Liver (tissue), 9 donors: ENCODE data around the gene CMC1. TPM values are rescaled to one million over a fixed set of nuclear protein-coding genes. Genes with fewer than 3 reads are reported as not detected.

ENCODE experiments used
- DNase-seq: peaks from one replicate; pipeline ENCODE4 v3.0.0-alpha.2; 2017; ENCODE audit warnings: low spot score
- H3K27ac ChIP-seq, 2 donors: one replicate each; pipeline ENCODE4 v1.7.0; 2013; ENCODE audit warnings: inconsistent platforms in 2 of 2, low read length in 2 of 2, control low read depth in 1 of 2, low read depth in 1 of 2, mild to moderate bottlenecking in 1 of 2
- H3K27me3 ChIP-seq, 4 donors: one replicate each; pipeline versions ENCODE4 v1.6.1 to v1.7.0; 2013; ENCODE audit warnings: low read length in 3 of 4, inconsistent platforms in 1 of 4, mild to moderate bottlenecking in 1 of 4, moderate library complexity in 1 of 4; ENCODE audit not compliant: control insufficient read depth in 4 of 4, insufficient read depth in 4 of 4
- H3K36me3 ChIP-seq, 4 donors: one replicate each; pipeline versions ENCODE4 v1.6.1 to v1.7.0; 2013; ENCODE audit warnings: low read length in 3 of 4, mild to moderate bottlenecking in 3 of 4, low read depth in 1 of 4, moderate library complexity in 1 of 4; ENCODE audit not compliant: control insufficient read depth in 4 of 4, insufficient read depth in 3 of 4
- H3K4me1 ChIP-seq, 4 donors: one replicate each; pipeline versions ENCODE4 v1.6.1 to v1.7.0; 2013; ENCODE audit warnings: low read length in 3 of 4, mild to moderate bottlenecking in 3 of 4, moderate library complexity in 1 of 4; ENCODE audit not compliant: control insufficient read depth in 4 of 4, insufficient read depth in 4 of 4
- H3K4me3 ChIP-seq, 3 donors: one replicate each; pipeline versions ENCODE4 v1.6.1 to v1.7.0; 2013; ENCODE audit warnings: low read length in 3 of 3, control low read depth in 1 of 3, low read depth in 1 of 3, mild to moderate bottlenecking in 1 of 3
- H3K9ac ChIP-seq, 2 donors: one replicate each; pipeline ENCODE4 v1.7.0; 2013; ENCODE audit warnings: low read length in 2 of 2, mild to moderate bottlenecking in 2 of 2, moderate library complexity in 2 of 2, control low read depth in 1 of 2, low read depth in 1 of 2
- H3K9me3 ChIP-seq, 4 donors: one replicate each; pipeline versions ENCODE4 v1.6.1 to v1.7.0; 2013; ENCODE audit warnings: low read length in 3 of 4; ENCODE audit not compliant: control insufficient read depth in 4 of 4
- ATF3 ChIP-seq: IDR thresholded peaks from 2 replicates; pipeline ENCODE4 v1.6.1; 2016; ENCODE audit warnings: antibody characterized with exemption
- CTCF ChIP-seq: fragments of 150-350 bp; IDR thresholded peaks from 2 replicates; pipeline ENCODE4 v1.5.1; 2017; ENCODE audit warnings: improper control_type of control experiment, low read depth, low read length; ENCODE audit not compliant: missing input control
- EGR1 ChIP-seq, 2 donors: IDR thresholded peaks; 2 replicates each; pipeline ENCODE4 v1.6.1; 2016 to 2018; ENCODE audit warnings: antibody characterized with exemption in 2 of 2, low read depth in 2 of 2
- FOXA1 ChIP-seq: IDR thresholded peaks from 2 replicates; pipeline ENCODE4 v1.6.1; 2016; ENCODE audit warnings: antibody characterized with exemption
- FOXA2 ChIP-seq: IDR thresholded peaks from 2 replicates; pipeline ENCODE4 v1.6.1; 2016; ENCODE audit warnings: antibody characterized with exemption
- GABPA ChIP-seq, 2 donors: IDR thresholded peaks in 1 of 2; conservative IDR thresholded peaks in 1 of 2; 2 replicates each; pipeline ENCODE4 v1.6.1; 2016; ENCODE audit warnings: antibody characterized with exemption in 2 of 2, mild to moderate bottlenecking in 1 of 2, moderate library complexity in 1 of 2
- HNF4A ChIP-seq, 2 donors: conservative IDR thresholded peaks; 2 replicates each; pipeline ENCODE4 v1.6.1; 2016; ENCODE audit warnings: antibody characterized with exemption in 2 of 2, mild to moderate bottlenecking in 2 of 2
- HNF4G ChIP-seq: IDR thresholded peaks from 2 replicates; pipeline ENCODE4 v1.6.1; 2016; ENCODE audit warnings: antibody characterized with exemption
- JUND ChIP-seq, 2 donors: IDR thresholded peaks; 2 replicates each; pipeline ENCODE4 v1.6.1; 2016; ENCODE audit warnings: antibody characterized with exemption in 2 of 2
- MAX ChIP-seq: IDR thresholded peaks from 2 replicates; pipeline ENCODE4 v1.6.1; 2016; ENCODE audit warnings: antibody characterized with exemption
- NR2F2 ChIP-seq: IDR thresholded peaks from 2 replicates; pipeline ENCODE4 v1.6.1; 2016; ENCODE audit warnings: antibody characterized with exemption
- RAD21 ChIP-seq, 2 donors: IDR thresholded peaks; 2 replicates each; pipeline ENCODE4 v1.6.1; 2016; ENCODE audit warnings: antibody characterized with exemption in 2 of 2, mild to moderate bottlenecking in 2 of 2
- REST ChIP-seq: IDR thresholded peaks from 2 replicates; pipeline ENCODE4 v1.6.1; 2016; ENCODE audit warnings: antibody characterized with exemption, mild to moderate bottlenecking
- RXRA ChIP-seq, 2 donors: IDR thresholded peaks; 2 replicates each; pipeline ENCODE4 v1.6.1; 2017 to 2018; ENCODE audit warnings: antibody characterized with exemption in 2 of 2, mild to moderate bottlenecking in 1 of 2
- SP1 ChIP-seq: IDR thresholded peaks from 2 replicates; pipeline ENCODE4 v1.6.1; 2018; ENCODE audit warnings: antibody characterized with exemption, mild to moderate bottlenecking
- YY1 ChIP-seq: IDR thresholded peaks from 2 replicates; pipeline ENCODE4 v1.6.1; 2016; ENCODE audit warnings: antibody characterized with exemption, mild to moderate bottlenecking
- ZBTB33 ChIP-seq: IDR thresholded peaks from 2 replicates; pipeline ENCODE4 v1.6.1; 2016; ENCODE audit warnings: antibody characterized with exemption
- WGBS: extraction: QIAGEN DNeasy Blood & Tissue Kit; methylation state at CpG from one replicate; pipeline ENCODE4 v1.1.7; 2013; 5-methylcytosine and 5-hydroxymethylcytosine counted together
- polyA plus RNA-seq, 2 donors: library from polyadenylated mRNA; stranded (reverse) in 1 of 2; unstranded in 1 of 2; fragments of 200-250 nt in 1 of 2; fragments of >200 nt in 1 of 2; fragmentation: Nextera tagmentation in 1 of 2; extraction: Ambion mirVana in 1 of 2; gene quantifications; one replicate each; pipeline versions ENCODE4 v1.2.1 to v1.2.3, GENCODE V29; 2013 to 2015
- total RNA-seq, 2 donors: library from RNA; depleted of rRNA; stranded (reverse); fragments of >200 nt; gene quantifications; one replicate each; pipeline ENCODE4 v1.2.3, GENCODE V29; 2014
- donor health status: healthy.
- donor health status: healthy.
- donor health status: healthy.
- donor health status: healthy.
- donor health status: healthy.

Gene CMC1
- total and polyA plus RNA-seq, 4 donors = 4.2 to 58.4 (median 15.6) TPM

- 90% methylated on average over 3 of the region's 3 CpGs for WGBS
- Histone ChIP-seq H3K27ac (no peak overlapping the region), H3K27me3 (no peaks in the 10 kb centered on the region), H3K9ac (no peak overlapping the region), H3K36me3 (no peaks in the 10 kb centered on the region), H3K4me3 (no peak overlapping the region), H3K9me3 (peaks cover 0 to 3% (median 2%) of the 10 kb centered on the region in 4 donors), H3K4me1 (no peaks in the 10 kb centered on the region)
- DNase-seq = no peak
- TF ChIP-seq REST (no peak), HNF4G (no peak), JUND (IDR thresholded peaks at IDR 0.05) (no peak), RXRA (IDR thresholded peaks at IDR 0.05) (no peak), YY1 (no peak), MAX (no peak), CTCF (no peak), GABPA (IDR thresholded peaks at IDR 0.05 in 1 of 2, conservative IDR thresholded peaks at IDR 0.05 in 1 of 2) (no peak), NR2F2 (no peak), EGR1 (IDR thresholded peaks at IDR 0.05; ENCODE audit: low read depth in 2 of 2) (no peak), FOXA1 (no peak), FOXA2 (no peak), HNF4A (conservative IDR thresholded peaks at IDR 0.05) (no peak), RAD21 (IDR thresholded peaks at IDR 0.05) (no peak), ZBTB33 (no peak)
Observed at GRCh38 chr3:28218071-28218916, 23.1 kb upstream of the CMC1 start.

- Histone ChIP-seq H3K27me3 (no peaks in the 10 kb centered on the region), H3K27ac (no peak overlapping the region), H3K4me3 (no peak overlapping the region), H3K9ac (no peak overlapping the region), H3K4me1 (no peaks in the 10 kb centered on the region), H3K36me3 (no peaks in the 10 kb centered on the region), H3K9me3 (peaks cover 0 to 3% (median under 1%) of the 10 kb centered on the region in 4 donors)
- no peak for DNase-seq
- no peak for TF ChIP-seq HNF4A (conservative IDR thresholded peaks at IDR 0.05)
- no peak for TF ChIP-seq YY1
- TF ChIP-seq HNF4G = no peak
- no peak for TF ChIP-seq FOXA2
- no peak for TF ChIP-seq ATF3
- no peak for TF ChIP-seq NR2F2
- TF ChIP-seq JUND (IDR thresholded peaks at IDR 0.05) = no peak
- no peak for TF ChIP-seq SP1
- TF ChIP-seq FOXA1 = no peak
- TF ChIP-seq CTCF = no peak
- TF ChIP-seq REST = no peak
- TF ChIP-seq RAD21 (IDR thresholded peaks at IDR 0.05) = no peak
- TF ChIP-seq GABPA (IDR thresholded peaks at IDR 0.05 in 1 of 2, conservative IDR thresholded peaks at IDR 0.05 in 1 of 2) = no peak
Observed at GRCh38 chr3:28218917-28219198, 22.6 kb upstream of the CMC1 start.
